K562 (cell line): ENCODE results near the gene CRYBA1. TPM values are rescaled to one million over a fixed set of nuclear protein-coding genes. Genes with fewer than 3 reads are reported as not detected.

Source experiments
- DIDO1 ChIP-seq: fragments of 450-650 bp; IDR thresholded peaks from 2 replicates; pipeline ENCODE4 v1.6.1; 2016; ENCODE audit warnings: low read depth, missing biosample characterization, missing genetic modification characterization
- ETV6 ChIP-seq, 3 experiments: fragments of 150-350 bp in 1 of 3; sonication (generic) in 1 of 3; formaldehyde crosslinking in 1 of 3; IDR thresholded peaks; 2 replicates each; pipeline versions ENCODE4 v1.6.1 to v1.8.0; 2014 to 2022; ENCODE audit warnings: borderline replicate concordance in 2 of 3, low read depth in 2 of 3, antibody characterized with exemption in 1 of 3, low read length in 1 of 3, mild to moderate bottlenecking in 1 of 3, missing genetic modification reagents in 1 of 3
- FOXK1 ChIP-seq: sonication (generic); formaldehyde crosslinking; IDR thresholded peaks from 2 replicates; pipeline ENCODE4 v1.8.0; 2022; ENCODE audit warnings: missing genetic modification reagents, mild to moderate bottlenecking, borderline replicate concordance
- MTA3 ChIP-seq: fragments of 450-650 bp; formaldehyde crosslinking; IDR thresholded peaks from 2 replicates; pipeline ENCODE4 v1.6.1; 2017; ENCODE audit warnings: mild to moderate bottlenecking, borderline replicate concordance
- POLR2G ChIP-seq: fragments of 200-400 bp; formaldehyde crosslinking; IDR thresholded peaks from 2 replicates; pipeline ENCODE4 v1.6.1; 2017; ENCODE audit warnings: low read depth, mild to moderate bottlenecking, antibody characterized with exemption, low read length, moderate library complexity
- PTTG1 ChIP-seq: fragments of 450-650 bp; IDR thresholded peaks from 2 replicates; pipeline ENCODE4 v1.6.1; 2016; ENCODE audit warnings: low read depth, mild to moderate bottlenecking, missing genetic modification characterization, missing compliant biosample characterization
- SNIP1 ChIP-seq: fragments of 450-650 bp; IDR thresholded peaks from 2 replicates; pipeline ENCODE4 v1.7.1; 2017; ENCODE audit warnings: low read depth, mild to moderate bottlenecking
- ZNF79 ChIP-seq: fragments of 250-450 bp; sonication (Bioruptor Pico); IDR thresholded peaks from 2 replicates; pipeline ENCODE4 v1.4.0; 2020; ENCODE audit warnings: low read depth, mild to moderate bottlenecking, moderate library complexity
- ZSCAN32 ChIP-seq: fragments of 450-650 bp; formaldehyde crosslinking; IDR thresholded peaks from 2 replicates; pipeline ENCODE4 v1.4.0; 2020; ENCODE audit warnings: mild to moderate bottlenecking, moderate library complexity
- polyA plus RNA-seq, 8 experiments: library from polyadenylated mRNA; depleted of rRNA in 4 of 8; stranded (reverse) in 5 of 8; unstranded in 3 of 8; fragments of >200 nt; fragmentation: Nextera tagmentation in 2 of 8; fragmentation: Illumina TruSeq in 1 of 8; extraction: Ambion mirVana in 2 of 8; extraction: Trizol in 1 of 8; gene quantifications; 2 replicates each; pipeline versions ENCODE4 v1.2.1 to v1.2.3, GENCODE V29; 2011 to 2014; ENCODE audit warnings: inconsistent platforms in 1 of 8, missing spikeins in 1 of 8
- total RNA-seq, 7 experiments: library from RNA; depleted of rRNA in 6 of 7; stranded (reverse); fragments of >200 nt in 6 of 7; fragmentation: Illumina TruSeq in 2 of 7; extraction: Trizol in 2 of 7; gene quantifications; 2 replicates each; pipeline versions ENCODE4 v1.2.1 to v1.2.3, GENCODE V29; 2011 to 2021; ENCODE audit warnings: low replicate concordance in 1 of 7
- TF ChIP-seq, protein P1 (sequence below): fragments of 450-650 bp; formaldehyde crosslinking; conservative IDR thresholded peaks from 2 replicates; pipeline ENCODE4 v1.4.0; 2022; ENCODE audit warnings: mild to moderate bottlenecking, missing genetic modification characterization
- TF ChIP-seq, protein P2 (sequence below): fragments of 450-650 bp; IDR thresholded peaks from 2 replicates; pipeline ENCODE4 v1.6.1; 2016; ENCODE audit warnings: mild to moderate bottlenecking, moderate library complexity
- TF ChIP-seq, protein P3 (sequence below): fragments of 250-450 bp; sonication (Bioruptor Pico); IDR thresholded peaks from 2 replicates; pipeline ENCODE4 v1.4.0; 2020; ENCODE audit warnings: mild to moderate bottlenecking, moderate library complexity

Gene CRYBA1
- total and polyA plus RNA-seq, 9 of the 15 experiments (the other 6 are each of a cell fraction or from before 2014, with no cell fraction given): not detected

DNA sequence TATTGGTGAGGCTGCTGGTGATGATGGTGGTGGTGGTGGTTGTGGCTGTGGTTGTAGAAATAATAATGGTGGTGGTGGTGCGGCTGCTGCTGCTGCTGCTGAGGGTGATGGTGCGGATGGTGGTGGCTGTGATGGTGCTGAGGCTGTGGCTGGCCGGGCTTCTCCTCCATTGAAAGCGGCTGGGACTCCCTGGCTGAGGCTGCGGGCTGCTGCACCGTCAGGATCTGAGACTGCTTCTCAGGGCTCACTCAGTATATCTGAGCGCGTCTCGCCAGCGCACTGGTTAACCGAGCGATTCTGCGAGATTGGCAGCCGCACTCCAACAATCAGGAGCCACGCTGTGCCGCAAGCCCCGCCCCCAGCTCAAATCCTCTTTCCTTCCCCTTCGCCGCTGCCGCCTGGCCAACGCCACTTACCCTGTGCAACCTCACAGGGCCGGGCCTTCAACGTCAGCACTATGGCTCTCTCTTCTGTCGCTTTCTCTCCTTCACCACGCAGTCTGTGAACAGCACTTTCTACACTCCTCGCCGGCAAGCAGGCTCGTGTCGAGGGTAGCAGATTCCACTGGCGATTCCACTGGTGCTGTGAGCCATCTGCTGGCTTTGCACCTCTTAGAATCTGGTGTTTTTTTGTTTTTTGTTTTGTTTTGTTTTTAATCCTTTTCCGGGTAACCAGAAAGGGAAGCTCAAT, 47.4 kb downstream of the CRYBA1 start, which contains the start of gene NUFIP2 (continued):
- TF ChIP-seq ETV6 (IDR thresholded peaks at IDR 0.05; ENCODE audit: borderline replicate concordance in 1 of 2, low read depth in 2 of 2, low read length in 1 of 2): peak in 1 of 2 experiments; percentile 40; a peak in 1 of 4 replicates
- TF ChIP-seq ETV6 (CRISPR knock-in tag; IDR thresholded peaks at IDR 0.05; ENCODE audit: borderline replicate concordance): no peak
- TF ChIP-seq MTA3: peak; percentile 97
- TF ChIP-seq ZNF79 (CRISPR knock-in tag): peak; percentile 43; the same call in 1 of the 2 replicates
- peak; percentile 19; the same call in 1 of the 2 replicates for TF ChIP-seq ZSCAN32 (CRISPR knock-in tag)
- peak; percentile 100 for TF ChIP-seq POLR2G
- TF ChIP-seq, protein P1, sequence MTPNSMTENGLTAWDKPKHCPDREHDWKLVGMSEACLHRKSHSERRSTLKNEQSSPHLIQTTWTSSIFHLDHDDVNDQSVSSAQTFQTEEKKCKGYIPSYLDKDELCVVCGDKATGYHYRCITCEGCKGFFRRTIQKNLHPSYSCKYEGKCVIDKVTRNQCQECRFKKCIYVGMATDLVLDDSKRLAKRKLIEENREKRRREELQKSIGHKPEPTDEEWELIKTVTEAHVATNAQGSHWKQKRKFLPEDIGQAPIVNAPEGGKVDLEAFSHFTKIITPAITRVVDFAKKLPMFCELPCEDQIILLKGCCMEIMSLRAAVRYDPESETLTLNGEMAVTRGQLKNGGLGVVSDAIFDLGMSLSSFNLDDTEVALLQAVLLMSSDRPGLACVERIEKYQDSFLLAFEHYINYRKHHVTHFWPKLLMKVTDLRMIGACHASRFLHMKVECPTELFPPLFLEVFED: peak; percentile 92
- peak; percentile 79 for TF ChIP-seq DIDO1 (tag)
- no peak for TF ChIP-seq FOXK1 (CRISPR knock-in tag)
- TF ChIP-seq, protein P2, sequence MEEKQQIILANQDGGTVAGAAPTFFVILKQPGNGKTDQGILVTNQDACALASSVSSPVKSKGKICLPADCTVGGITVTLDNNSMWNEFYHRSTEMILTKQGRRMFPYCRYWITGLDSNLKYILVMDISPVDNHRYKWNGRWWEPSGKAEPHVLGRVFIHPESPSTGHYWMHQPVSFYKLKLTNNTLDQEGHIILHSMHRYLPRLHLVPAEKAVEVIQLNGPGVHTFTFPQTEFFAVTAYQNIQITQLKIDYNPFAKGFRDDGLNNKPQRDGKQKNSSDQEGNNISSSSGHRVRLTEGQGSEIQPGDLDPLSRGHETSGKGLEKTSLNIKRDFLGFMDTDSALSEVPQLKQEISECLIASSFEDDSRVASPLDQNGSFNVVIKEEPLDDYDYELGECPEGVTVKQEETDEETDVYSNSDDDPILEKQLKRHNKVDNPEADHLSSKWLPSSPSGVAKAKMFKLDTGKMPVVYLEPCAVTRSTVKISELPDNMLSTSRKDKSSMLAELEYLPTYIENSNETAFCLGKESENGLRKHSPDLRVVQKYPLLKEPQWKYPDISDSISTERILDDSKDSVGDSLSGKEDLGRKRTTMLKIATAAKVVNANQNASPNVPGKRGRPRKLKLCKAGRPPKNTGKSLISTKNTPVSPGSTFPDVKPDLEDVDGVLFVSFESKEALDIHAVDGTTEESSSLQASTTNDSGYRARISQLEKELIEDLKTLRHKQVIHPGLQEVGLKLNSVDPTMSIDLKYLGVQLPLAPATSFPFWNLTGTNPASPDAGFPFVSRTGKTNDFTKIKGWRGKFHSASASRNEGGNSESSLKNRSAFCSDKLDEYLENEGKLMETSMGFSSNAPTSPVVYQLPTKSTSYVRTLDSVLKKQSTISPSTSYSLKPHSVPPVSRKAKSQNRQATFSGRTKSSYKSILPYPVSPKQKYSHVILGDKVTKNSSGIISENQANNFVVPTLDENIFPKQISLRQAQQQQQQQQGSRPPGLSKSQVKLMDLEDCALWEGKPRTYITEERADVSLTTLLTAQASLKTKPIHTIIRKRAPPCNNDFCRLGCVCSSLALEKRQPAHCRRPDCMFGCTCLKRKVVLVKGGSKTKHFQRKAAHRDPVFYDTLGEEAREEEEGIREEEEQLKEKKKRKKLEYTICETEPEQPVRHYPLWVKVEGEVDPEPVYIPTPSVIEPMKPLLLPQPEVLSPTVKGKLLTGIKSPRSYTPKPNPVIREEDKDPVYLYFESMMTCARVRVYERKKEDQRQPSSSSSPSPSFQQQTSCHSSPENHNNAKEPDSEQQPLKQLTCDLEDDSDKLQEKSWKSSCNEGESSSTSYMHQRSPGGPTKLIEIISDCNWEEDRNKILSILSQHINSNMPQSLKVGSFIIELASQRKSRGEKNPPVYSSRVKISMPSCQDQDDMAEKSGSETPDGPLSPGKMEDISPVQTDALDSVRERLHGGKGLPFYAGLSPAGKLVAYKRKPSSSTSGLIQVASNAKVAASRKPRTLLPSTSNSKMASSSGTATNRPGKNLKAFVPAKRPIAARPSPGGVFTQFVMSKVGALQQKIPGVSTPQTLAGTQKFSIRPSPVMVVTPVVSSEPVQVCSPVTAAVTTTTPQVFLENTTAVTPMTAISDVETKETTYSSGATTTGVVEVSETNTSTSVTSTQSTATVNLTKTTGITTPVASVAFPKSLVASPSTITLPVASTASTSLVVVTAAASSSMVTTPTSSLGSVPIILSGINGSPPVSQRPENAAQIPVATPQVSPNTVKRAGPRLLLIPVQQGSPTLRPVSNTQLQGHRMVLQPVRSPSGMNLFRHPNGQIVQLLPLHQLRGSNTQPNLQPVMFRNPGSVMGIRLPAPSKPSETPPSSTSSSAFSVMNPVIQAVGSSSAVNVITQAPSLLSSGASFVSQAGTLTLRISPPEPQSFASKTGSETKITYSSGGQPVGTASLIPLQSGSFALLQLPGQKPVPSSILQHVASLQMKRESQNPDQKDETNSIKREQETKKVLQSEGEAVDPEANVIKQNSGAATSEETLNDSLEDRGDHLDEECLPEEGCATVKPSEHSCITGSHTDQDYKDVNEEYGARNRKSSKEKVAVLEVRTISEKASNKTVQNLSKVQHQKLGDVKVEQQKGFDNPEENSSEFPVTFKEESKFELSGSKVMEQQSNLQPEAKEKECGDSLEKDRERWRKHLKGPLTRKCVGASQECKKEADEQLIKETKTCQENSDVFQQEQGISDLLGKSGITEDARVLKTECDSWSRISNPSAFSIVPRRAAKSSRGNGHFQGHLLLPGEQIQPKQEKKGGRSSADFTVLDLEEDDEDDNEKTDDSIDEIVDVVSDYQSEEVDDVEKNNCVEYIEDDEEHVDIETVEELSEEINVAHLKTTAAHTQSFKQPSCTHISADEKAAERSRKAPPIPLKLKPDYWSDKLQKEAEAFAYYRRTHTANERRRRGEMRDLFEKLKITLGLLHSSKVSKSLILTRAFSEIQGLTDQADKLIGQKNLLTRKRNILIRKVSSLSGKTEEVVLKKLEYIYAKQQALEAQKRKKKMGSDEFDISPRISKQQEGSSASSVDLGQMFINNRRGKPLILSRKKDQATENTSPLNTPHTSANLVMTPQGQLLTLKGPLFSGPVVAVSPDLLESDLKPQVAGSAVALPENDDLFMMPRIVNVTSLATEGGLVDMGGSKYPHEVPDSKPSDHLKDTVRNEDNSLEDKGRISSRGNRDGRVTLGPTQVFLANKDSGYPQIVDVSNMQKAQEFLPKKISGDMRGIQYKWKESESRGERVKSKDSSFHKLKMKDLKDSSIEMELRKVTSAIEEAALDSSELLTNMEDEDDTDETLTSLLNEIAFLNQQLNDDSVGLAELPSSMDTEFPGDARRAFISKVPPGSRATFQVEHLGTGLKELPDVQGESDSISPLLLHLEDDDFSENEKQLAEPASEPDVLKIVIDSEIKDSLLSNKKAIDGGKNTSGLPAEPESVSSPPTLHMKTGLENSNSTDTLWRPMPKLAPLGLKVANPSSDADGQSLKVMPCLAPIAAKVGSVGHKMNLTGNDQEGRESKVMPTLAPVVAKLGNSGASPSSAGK: peak; percentile 73
- TF ChIP-seq SNIP1: no peak
- TF ChIP-seq, protein P3, sequence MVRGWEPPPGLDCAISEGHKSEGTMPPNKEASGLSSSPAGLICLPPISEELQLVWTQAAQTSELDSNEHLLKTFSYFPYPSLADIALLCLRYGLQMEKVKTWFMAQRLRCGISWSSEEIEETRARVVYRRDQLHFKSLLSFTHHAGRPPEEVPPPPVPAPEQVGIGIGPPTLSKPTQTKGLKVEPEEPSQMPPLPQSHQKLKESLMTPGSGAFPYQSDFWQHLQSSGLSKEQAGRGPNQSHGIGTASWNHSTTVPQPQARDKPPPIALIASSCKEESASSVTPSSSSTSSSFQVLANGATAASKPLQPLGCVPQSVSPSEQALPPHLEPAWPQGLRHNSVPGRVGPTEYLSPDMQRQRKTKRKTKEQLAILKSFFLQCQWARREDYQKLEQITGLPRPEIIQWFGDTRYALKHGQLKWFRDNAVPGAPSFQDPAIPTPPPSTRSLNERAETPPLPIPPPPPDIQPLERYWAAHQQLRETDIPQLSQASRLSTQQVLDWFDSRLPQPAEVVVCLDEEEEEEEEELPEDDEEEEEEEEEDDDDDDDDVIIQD: 0 out of 2 replicates have a peak, but pooled peaks have one; percentile 70
- TF ChIP-seq PTTG1: no peak
